Measurements from ENCODE around the gene POU6F2.

POU6F2 gene

GRCh38 chr7:39504963-39505362, 527.3 kb downstream of the POU6F2 start:
- DNase-seq (ENCODE audit: low read depth in 2 of 2): no peak

- DNase-seq (ENCODE audit: low read depth in 2 of 2): no peak
These were observed 530.3 kb downstream of the POU6F2 start for GRCh38 chr7:39507866-39508551.

- no peak for DNase-seq (ENCODE audit: low read depth in 2 of 2)
These were observed 531.7 kb downstream of the POU6F2 start for GRCh38 chr7:39509436-39509835.

- no peak for DNase-seq (ENCODE audit: low read depth in 2 of 2)
These were observed 532.2 kb downstream of the POU6F2 start for GRCh38 chr7:39509912-39510311.

- DNase-seq (ENCODE audit: low read depth in 2 of 2): no peak
These were observed 533.2 kb downstream of the POU6F2 start for GRCh38 chr7:39510864-39511354.

- DNase-seq (ENCODE audit: low read depth in 2 of 2): no peak
These were observed 538.0 kb downstream of the POU6F2 start for GRCh38 chr7:39515534-39516228.

- no peak for DNase-seq (ENCODE audit: low read depth in 2 of 2)
These were observed 538.8 kb downstream of the POU6F2 start for GRCh38 chr7:39516498-39516897.

- no peak for DNase-seq (ENCODE audit: low read depth in 2 of 2)
These were observed 539.5 kb downstream of the POU6F2 start for GRCh38 chr7:39517240-39517639.

All from stimulated activated CD4-positive, alpha-beta T cell treated with anti-CD3 and anti-CD28 coated beads, Interleukin-1b, Interleukin-23, amount 100 ng/mL, for 4 hours (primary cell).